CD4-positive, alpha-beta T cell treated with Interleukin-2 at 100 ng/mL for 4 hours (primary cell): Measurements from ENCODE around the gene UBAP1L.
"Not testable (repeated sequence)": the region's sequence is repeated elsewhere in the genome, so short reads cannot be mapped to it uniquely, and the experiment has no call there.

ENCODE experiments used
- DNase-seq: peaks from one replicate; pipeline ENCODE4 v3.0.0-alpha.2; 2020; ENCODE audit warnings: low spot score

UBAP1L gene

DNA sequence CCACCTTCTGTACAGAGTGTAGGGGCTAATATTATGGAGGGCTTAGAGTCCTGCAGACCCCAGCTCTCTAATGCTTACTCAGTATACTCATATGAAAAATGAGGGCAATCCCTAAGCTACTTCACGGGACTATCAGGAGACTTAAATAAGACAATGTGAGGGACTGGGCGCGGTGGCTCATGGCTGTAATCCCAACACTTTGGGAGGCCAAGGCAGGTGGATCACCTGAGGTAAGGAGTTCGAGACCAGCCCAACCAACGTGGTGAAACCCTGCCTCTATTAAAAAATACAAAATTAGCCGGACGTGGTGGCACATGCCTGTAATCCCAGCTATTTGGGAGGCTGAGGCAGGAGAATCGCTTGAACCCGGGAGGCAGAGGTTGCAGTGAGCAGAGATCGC is 15.2 kb downstream of the UBAP1L start:
- not testable (repeated sequence) for DNase-seq

- DNase-seq = no peak
Observed at GRCh38 chr15:65099336-65099735, 15.7 kb downstream of the UBAP1L start.

DNA sequence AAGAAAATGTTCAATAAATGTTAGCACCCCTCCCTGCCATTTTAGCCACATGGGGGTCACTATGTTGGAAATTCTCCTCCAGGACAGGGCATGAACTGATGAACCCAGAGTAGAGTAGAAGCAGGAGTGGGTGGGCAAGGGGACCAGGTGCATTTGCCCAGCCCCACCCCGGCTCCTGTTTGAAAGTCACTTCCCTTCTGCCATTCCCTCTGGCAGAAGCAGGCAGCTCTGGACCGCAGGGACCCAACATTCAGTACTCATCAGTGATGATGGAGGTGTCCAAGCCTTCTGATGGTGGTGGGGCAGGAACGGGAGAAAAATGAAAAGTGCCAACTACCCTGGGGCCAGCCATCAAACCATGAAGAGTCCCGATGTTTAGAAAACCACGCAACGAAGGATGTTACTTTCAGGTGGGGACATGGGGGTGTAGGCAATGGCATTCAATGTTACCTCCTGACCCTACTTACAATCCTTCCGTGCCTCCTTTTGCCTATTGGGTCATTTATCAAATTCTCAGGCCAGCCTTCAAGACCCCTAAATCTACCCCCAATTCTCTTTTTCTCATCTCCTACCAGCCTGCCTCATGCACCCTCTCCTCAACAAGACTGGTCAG is 17.2 kb downstream of the UBAP1L start:
- DNase-seq = no peak

GRCh38 chr15:65096481-65097385 is 18.3 kb downstream of the UBAP1L start:
- DNase-seq = no peak

GRCh38 chr15:65095747-65096104 is 19.3 kb downstream of the UBAP1L start:
- DNase-seq = no peak

- no peak for DNase-seq
Observed at GRCh38 chr15:65095011-65095746, 19.8 kb downstream of the UBAP1L start.

DNA sequence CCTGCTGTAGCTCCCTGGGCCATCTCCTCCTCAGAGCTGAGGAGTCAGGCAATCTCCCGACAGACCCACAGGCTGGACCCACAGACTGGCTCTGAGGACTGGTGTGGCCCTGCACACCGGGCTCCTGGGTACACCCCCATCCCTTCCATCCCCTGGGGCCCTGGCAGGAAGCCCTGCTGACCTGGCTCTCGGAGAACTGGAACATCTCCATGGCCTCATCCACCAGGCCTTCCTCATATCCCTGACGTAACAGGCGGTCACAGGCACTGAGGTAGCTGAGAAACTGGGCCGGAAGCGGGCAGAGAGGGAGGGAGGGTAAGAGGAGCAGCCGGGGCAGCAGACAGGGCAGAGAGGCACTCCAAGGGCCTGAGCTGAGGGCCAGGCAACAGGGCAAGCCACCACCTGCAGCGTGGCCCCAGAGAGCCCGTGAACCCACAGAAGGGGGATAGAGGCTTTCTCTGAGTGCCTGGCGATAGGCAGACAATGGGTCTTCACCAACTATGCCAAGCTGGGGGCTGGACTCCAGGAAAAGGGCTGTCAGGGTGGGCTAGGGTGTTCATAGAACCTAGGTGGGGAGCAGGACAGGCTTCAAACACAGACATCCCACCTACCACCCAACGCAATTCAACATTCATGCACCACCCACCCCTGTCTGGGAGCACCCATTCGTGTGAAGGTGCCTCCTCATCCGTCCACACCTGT is 20.6 kb downstream of the UBAP1L start:
- DNase-seq = no peak

- not testable (repeated sequence) for DNase-seq
Observed at GRCh38 chr15:65093793-65094170, 21.2 kb downstream of the UBAP1L start.

DNA sequence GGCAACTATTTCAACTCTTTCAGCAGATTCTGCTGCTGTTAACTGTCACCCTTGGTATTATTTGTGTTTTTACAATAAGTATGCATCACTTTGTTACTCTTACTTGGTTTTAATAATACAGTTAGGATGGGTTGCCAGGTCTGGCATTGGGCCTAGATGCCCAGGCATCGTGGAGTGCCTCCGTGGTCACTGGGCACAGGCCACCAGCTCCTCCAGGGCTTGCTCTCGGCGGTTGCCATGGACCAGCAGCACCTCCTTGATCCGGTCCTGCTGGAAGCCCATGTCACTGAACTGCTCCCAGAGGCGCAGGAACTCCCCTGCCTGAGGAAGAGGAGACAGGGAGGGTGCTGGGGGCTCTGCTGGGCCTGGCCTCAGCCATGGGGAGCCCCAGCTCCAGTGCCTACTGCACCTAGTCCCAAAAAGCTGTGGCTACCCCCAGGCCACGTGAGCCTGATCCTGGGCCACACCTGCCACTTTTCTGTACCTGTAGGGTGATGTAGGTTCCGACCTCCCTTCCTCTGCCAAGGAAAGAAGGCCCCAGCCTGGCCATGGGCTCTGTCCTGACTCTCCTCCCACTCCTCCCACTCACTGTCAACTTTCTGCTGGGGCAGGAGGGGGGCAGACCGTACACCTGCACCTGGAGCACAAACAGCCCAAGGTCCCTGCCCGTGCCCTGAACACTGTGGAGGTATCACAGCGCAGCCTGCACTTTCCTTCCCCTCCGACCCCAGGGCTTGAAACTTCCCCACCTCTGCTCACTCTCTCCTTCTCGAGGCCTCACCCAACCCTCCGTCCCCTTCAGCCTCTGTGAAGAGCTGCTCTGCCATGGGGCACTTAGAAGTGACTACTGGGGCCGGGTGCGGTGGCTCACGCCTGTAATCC is 21.8 kb downstream of the UBAP1L start:
- DNase-seq = no peak

GRCh38 chr15:65091946-65092770 is 22.8 kb downstream of the UBAP1L start:
- DNase-seq = no peak

DNA sequence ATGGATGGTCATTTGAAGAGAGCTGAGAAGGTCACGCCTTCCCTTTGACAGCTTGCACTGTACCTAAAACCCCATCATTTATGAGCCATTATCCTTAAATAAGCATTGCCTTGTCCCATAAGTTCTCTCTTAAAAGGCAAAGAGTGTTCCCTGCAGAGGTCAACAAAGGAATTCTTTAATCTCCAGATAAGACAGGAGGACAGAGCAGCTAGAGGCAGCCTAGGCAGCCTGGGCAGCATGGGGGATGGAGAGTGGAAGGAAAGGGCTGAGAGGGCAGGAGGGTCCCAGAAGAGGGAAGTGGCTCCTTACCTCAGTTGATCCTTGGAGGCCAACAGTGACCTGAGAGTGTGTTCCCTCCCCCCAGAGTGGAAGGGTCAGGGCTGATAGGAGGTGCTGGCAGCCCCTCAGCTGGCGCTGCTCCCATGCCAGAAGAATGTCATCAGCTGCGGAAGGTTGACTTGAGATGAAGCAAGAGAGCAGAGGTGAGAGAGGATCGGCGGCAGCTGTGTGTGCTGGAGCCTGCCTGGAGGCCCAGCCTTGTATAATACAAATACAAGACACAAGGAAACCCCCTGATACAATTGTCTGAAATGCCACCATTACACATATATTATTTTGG is 25.7 kb downstream of the UBAP1L start:
- DNase-seq = no peak

GRCh38 chr15:65088643-65089021 is 26.4 kb downstream of the UBAP1L start:
- no peak for DNase-seq

- no peak for DNase-seq
Observed at GRCh38 chr15:65087873-65088642, 26.9 kb downstream of the UBAP1L start.

GRCh38 chr15:65087411-65087810 is 27.6 kb downstream of the UBAP1L start:
- DNase-seq = no peak

- DNase-seq = no peak
Observed at GRCh38 chr15:65086680-65087111, 28.3 kb downstream of the UBAP1L start.

GRCh38 chr15:65085990-65086679 is 28.9 kb downstream of the UBAP1L start:
- DNase-seq = peak; percentile 4

GRCh38 chr15:65085207-65085753 is 29.7 kb downstream of the UBAP1L start:
- no peak for DNase-seq
